IMR-90 (cell line): ENCODE measurements around the gene KRTAP4-12. TPM values are rescaled to one million over a fixed set of nuclear protein-coding genes. Genes with fewer than 3 reads are reported as not detected.

Experiments
- ATAC-seq: fragments of 200-7000 bp; cut with Tn5 transposase; 2 replicates; pipeline ENCODE4 v1.9.1; 2020; ENCODE audit warnings: low read depth, mild to moderate bottlenecking, moderate library complexity
- BruUV-seq: library from RNA; stranded (reverse); fragments of 400-500 nt; replicated peaks from 2 replicates; lab custom pipeline; 2021; lab: Mats Ljungman, UMichigan
- CTCF ChIA-PET: fragments of 300-600 bp; formaldehyde crosslinking; extraction: SDS; loops from one replicate; lab custom pipeline; 2021; ENCODE audit warnings: antibody characterized with exemption; lab: Yijun Ruan, JAX
- POLR2A ChIA-PET: fragments of 300-600 bp; sonication (Branson Sonifier 250); formaldehyde crosslinking; loops from one replicate; lab custom pipeline; 2022; ENCODE audit warnings: antibody characterized with exemption; ENCODE audit not compliant: unreplicated experiment; lab: Charles Lee
- DNase-seq: peaks from one replicate; pipeline ENCODE4 v3.0.0; 2013
- H2AFZ ChIP-seq: replicated peaks from 2 replicates; pipeline ENCODE3; 2013; ENCODE audit warnings: low read length, mild to moderate bottlenecking; ENCODE audit not compliant: poor library complexity
- H2AK5ac ChIP-seq: 2 replicates; pipeline ENCODE4 v1.6.1; 2013; ENCODE audit warnings: low read depth, low read length, inconsistent platforms
- H2AK9ac ChIP-seq: replicated peaks from 2 replicates; pipeline ENCODE3; 2013; ENCODE audit warnings: mild to moderate bottlenecking, low read depth, low read length, moderate library complexity; ENCODE audit not compliant: poor library complexity
- H2BK120ac ChIP-seq: 2 replicates; pipeline ENCODE4 v1.6.1; 2013; ENCODE audit warnings: low read depth, low read length, inconsistent platforms
- H2BK15ac ChIP-seq: 3 replicates; pipeline ENCODE4 v1.6.1; 2013; ENCODE audit warnings: low read depth, low read length, inconsistent platforms
- H2BK20ac ChIP-seq: 2 replicates; pipeline ENCODE4 v1.6.1; 2013; ENCODE audit warnings: low read depth, mild to moderate bottlenecking, inconsistent platforms, low read length, moderate library complexity
- H2BK5ac ChIP-seq: 2 replicates; pipeline ENCODE4 v1.6.1; 2013; ENCODE audit warnings: mild to moderate bottlenecking, low read depth, low read length, inconsistent platforms; ENCODE audit not compliant: poor library complexity, severe bottlenecking
- H3K14ac ChIP-seq: replicated peaks from 2 replicates; pipeline ENCODE4 v1.6.1; 2013; ENCODE audit warnings: low read depth, low read length, inconsistent platforms
- H3K18ac ChIP-seq: 2 replicates; pipeline ENCODE4 v1.6.1; 2013; ENCODE audit warnings: low read depth, low read length, control low read depth
- H3K23ac ChIP-seq: 2 replicates; pipeline ENCODE4 v1.6.1; 2013; ENCODE audit warnings: low read depth, low read length, inconsistent platforms
- H3K27ac ChIP-seq: 2 replicates; pipeline ENCODE4 v1.5.1; 2013; ENCODE audit warnings: mild to moderate bottlenecking, control low read depth, low read length; ENCODE audit not compliant: insufficient read depth
- H3K27me3 ChIP-seq: 2 replicates; pipeline ENCODE4 v1.6.1; 2013; ENCODE audit warnings: low read length; ENCODE audit not compliant: control insufficient read depth, insufficient read depth
- H3K36me3 ChIP-seq: 2 replicates; pipeline ENCODE4 v1.6.1; 2013; ENCODE audit warnings: low read length, mixed read lengths; ENCODE audit not compliant: control insufficient read depth, insufficient read depth
- H3K4ac ChIP-seq: 2 replicates; pipeline ENCODE4 v1.6.1; 2013; ENCODE audit warnings: low read depth, low read length, inconsistent platforms
- H3K4me1 ChIP-seq: 2 replicates; pipeline ENCODE4 v1.6.1; 2013; ENCODE audit warnings: low read length, mixed read lengths; ENCODE audit not compliant: control insufficient read depth, insufficient read depth
- H3K4me2 ChIP-seq: 2 replicates; pipeline ENCODE4 v1.6.1; 2013; ENCODE audit warnings: low read depth, mild to moderate bottlenecking, control low read depth, low read length, moderate library complexity
- H3K4me3 ChIP-seq: 2 replicates; pipeline ENCODE4 v1.5.1; 2013; ENCODE audit warnings: low read depth, mild to moderate bottlenecking, control low read depth, low read length, moderate library complexity; ENCODE audit not compliant: insufficient read depth
- H3K56ac ChIP-seq: 2 replicates; pipeline ENCODE4 v1.6.1; 2013; ENCODE audit warnings: low read length, inconsistent platforms; ENCODE audit not compliant: insufficient read depth; ENCODE audit errors: extremely low read depth
- H3K79me1 ChIP-seq, 2 experiments: 2 replicates each; pipeline ENCODE4 v1.6.1; 2013; ENCODE audit warnings: low read length in 2 of 2, inconsistent platforms in 1 of 2, low read depth in 1 of 2
- H3K9ac ChIP-seq: 2 replicates; pipeline ENCODE4 v1.6.1; 2013; ENCODE audit warnings: low read depth, low read length, control low read depth
- H3K9me1 ChIP-seq: 2 replicates; pipeline ENCODE4 v1.6.1; 2013; ENCODE audit warnings: low read length, inconsistent platforms; ENCODE audit not compliant: insufficient read depth
- H3K9me3 ChIP-seq: 2 replicates; pipeline ENCODE4 v1.6.1; 2013; ENCODE audit warnings: low read length; ENCODE audit not compliant: control insufficient read depth, insufficient read depth
- H4K20me1 ChIP-seq: 2 replicates; pipeline ENCODE4 v1.6.1; 2013; ENCODE audit warnings: low read length, inconsistent platforms; ENCODE audit not compliant: insufficient read depth
- H4K5ac ChIP-seq: 2 replicates; pipeline ENCODE4 v1.6.1; 2013; ENCODE audit warnings: mild to moderate bottlenecking, low read depth, low read length, control low read depth
- H4K8ac ChIP-seq, 2 experiments: 2 replicates each; pipeline ENCODE4 v1.6.1; 2013; ENCODE audit warnings: low read depth in 2 of 2, low read length in 2 of 2, control low read depth in 1 of 2, inconsistent platforms in 1 of 2
- H4K91ac ChIP-seq: 2 replicates; pipeline ENCODE4 v1.6.1; 2013; ENCODE audit warnings: low read depth, low read length, inconsistent platforms; ENCODE audit not compliant: insufficient read depth
- BHLHE40 ChIP-seq: fragments of 150-350 bp; IDR thresholded peaks from 2 replicates; pipeline ENCODE4 v1.6.1; 2016; ENCODE audit warnings: mild to moderate bottlenecking, low read depth, low read length
- CEBPB ChIP-seq: IDR thresholded peaks from 2 replicates; pipeline ENCODE4 v1.6.1; 2012; ENCODE audit warnings: low read depth, low read length, improper control_type of control experiment
- CTCF ChIP-seq: conservative IDR thresholded peaks from 2 replicates; pipeline ENCODE4 v1.5.1; 2012; ENCODE audit warnings: mild to moderate bottlenecking, low read depth, low read length, improper control_type of control experiment
- POLR2A ChIP-seq: IDR thresholded peaks from 2 replicates; pipeline ENCODE4 v1.6.1; 2012; ENCODE audit warnings: mild to moderate bottlenecking, low read depth, low read length
- RFX5 ChIP-seq: IDR thresholded peaks from 2 replicates; pipeline ENCODE4 v1.8.0; 2012; ENCODE audit warnings: low read depth, mild to moderate bottlenecking, low read length, moderate library complexity
- SMC3 ChIP-seq: fragments of 150-350 bp; IDR thresholded peaks from 2 replicates; pipeline ENCODE4 v1.6.1; 2016; ENCODE audit warnings: low read depth, mild to moderate bottlenecking, antibody characterized with exemption, low read length, moderate library complexity
- USF2 ChIP-seq: fragments of 150-350 bp; IDR thresholded peaks from 2 replicates; pipeline ENCODE4 v1.6.1; 2017; ENCODE audit warnings: mild to moderate bottlenecking, antibody characterized with exemption, low read length, low read depth
- dilution Hi-C: fragments of 300-500 bp; cut with HindIII; formaldehyde crosslinking; loops from one replicate; pipeline ENCODE4 v1.14.3; 2018; ENCODE audit warnings: low sequenced_read_pairs; ENCODE audit not compliant: unreplicated experiment
- in situ Hi-C: fragments of 300-500 bp; cut with MboI; formaldehyde crosslinking; loops from 3 replicates; pipeline ENCODE4 v1.14.3; 2019; ENCODE audit warnings: low sequenced_read_pairs, inconsistent platforms, mixed read lengths
- intact Hi-C: fragments of 100-400 bp; cut with micrococcal nuclease; formaldehyde crosslinking; loops from 2 replicates; pipeline ENCODE4 v1.10.0; 2022
- polyA plus RNA-seq, 3 experiments: library from polyadenylated mRNA; depleted of rRNA; stranded (reverse); fragments of >200 nt; gene quantifications; 2 replicates each; pipeline ENCODE4 v1.2.3, GENCODE V29; 2012; ENCODE audit warnings: low replicate concordance in 1 of 3
- total RNA-seq: library from RNA; depleted of rRNA; stranded (reverse); fragments of >200 nt; gene quantifications from 2 replicates; pipeline ENCODE4 v1.2.3, GENCODE V29; 2012

The KRTAP4-12 gene
- total and polyA plus RNA-seq, 2 of the 4 experiments (the other 2 are of a cell fraction), result 0.18 to 1.1 TPM

GRCh38 chr17:41141361-41141760 lies 17.4 kb upstream of the KRTAP4-12 start:
- no peak for DNase-seq
- no TSS peak for BruUV-seq
- no peak overlapping the region for H2AFZ ChIP-seq
- H4K8ac ChIP-seq, result no peak overlapping the region
- no peaks in the 10 kb centered on the region for H4K20me1 ChIP-seq
- no peaks in the 10 kb centered on the region for H3K27me3 ChIP-seq
- H2BK15ac ChIP-seq, result no peak overlapping the region
- H4K91ac ChIP-seq, result no peak overlapping the region
- H3K4me2 ChIP-seq, result no peak overlapping the region
- ChIA-PET POLR2A (no interaction called here), CTCF (no interaction called here)
- no peak overlapping the region for H3K56ac ChIP-seq
- H3K18ac ChIP-seq, result no peak overlapping the region
- intact Hi-C loops (no loop called here), dilution Hi-C loops (no loop called here), in situ Hi-C loops (no loop called here)
- no peak overlapping the region for H3K27ac ChIP-seq
- no peak overlapping the region for H3K9ac ChIP-seq
- peak overlapping the region; percentile 32; the same call in 1 of the 2 replicates for H2BK20ac ChIP-seq
- H3K79me1 ChIP-seq, result no peaks in the 10 kb centered on the region
- no peak for ATAC-seq
- TF ChIP-seq BHLHE40 (no peak), CEBPB (no peak), SMC3 (no peak), CTCF (no peak), RFX5 (no peak), USF2 (no peak), POLR2A (no peak)
- H3K9me3 ChIP-seq, result peaks cover 5% of the 10 kb centered on the region
- H3K4me1 ChIP-seq, result no peaks in the 10 kb centered on the region; the same call in 1 of the 2 replicates
- no peak overlapping the region for H2BK5ac ChIP-seq
- H3K14ac ChIP-seq, result no peak overlapping the region
- no peak overlapping the region for H2AK5ac ChIP-seq
- no peak overlapping the region for H2AK9ac ChIP-seq
- H4K5ac ChIP-seq, result no peak overlapping the region; the same call in 1 of the 2 replicates
- no peaks in the 10 kb centered on the region for H3K36me3 ChIP-seq
- H3K23ac ChIP-seq, result no peak overlapping the region
- no peaks in the 10 kb centered on the region for H3K9me1 ChIP-seq
- no peak overlapping the region for H3K4me3 ChIP-seq
- no peak overlapping the region for H3K4ac ChIP-seq
- peak overlapping the region; percentile 3; the same call in 1 of the 2 replicates for H2BK120ac ChIP-seq
